Panc1 (cell line): ENCODE results near the gene KIF4A.

Source experiments
- CTCF ChIP-seq: fragments of 450-650 bp; IDR thresholded peaks from 2 replicates; pipeline ENCODE4 v1.5.1; 2017; ENCODE audit warnings: mild to moderate bottlenecking
- POLR2AphosphoS5 ChIP-seq: IDR thresholded peaks from 2 replicates; pipeline ENCODE4 v1.6.1; 2012; ENCODE audit warnings: mild to moderate bottlenecking, low read depth, low read length, moderate library complexity
- TF ChIP-seq, protein P1 (sequence below), 2 experiments: IDR thresholded peaks; 2 replicates each; pipeline ENCODE4 v1.6.1; 2011 to 2012; ENCODE audit warnings: low read depth in 2 of 2, control low read depth in 1 of 2, low read length in 1 of 2, mild to moderate bottlenecking in 1 of 2, moderate library complexity in 1 of 2; ENCODE audit not compliant: insufficient read depth in 1 of 2

DNA sequence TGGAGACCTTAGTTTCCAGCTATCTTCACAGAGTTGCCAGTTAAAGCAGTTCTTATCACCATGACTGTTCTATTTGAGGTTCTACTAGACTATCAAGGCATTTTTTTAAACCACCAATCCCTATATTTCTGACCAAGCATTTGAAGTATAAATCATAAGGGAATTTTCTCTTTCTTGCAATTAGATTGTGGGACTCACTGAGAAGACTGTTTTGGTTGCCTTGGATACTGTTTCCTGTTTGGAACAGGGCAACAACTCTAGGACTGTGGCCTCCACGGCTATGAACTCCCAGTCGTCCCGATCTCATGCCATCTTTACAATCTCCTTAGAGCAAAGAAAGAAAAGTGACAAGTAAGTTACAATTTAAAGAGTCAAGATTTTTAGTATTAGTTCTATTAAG is 11.8 kb downstream of the KIF4A start:
- TF ChIP-seq CTCF (no peak), POLR2AphosphoS5 (no peak)
- TF ChIP-seq, protein P1, sequence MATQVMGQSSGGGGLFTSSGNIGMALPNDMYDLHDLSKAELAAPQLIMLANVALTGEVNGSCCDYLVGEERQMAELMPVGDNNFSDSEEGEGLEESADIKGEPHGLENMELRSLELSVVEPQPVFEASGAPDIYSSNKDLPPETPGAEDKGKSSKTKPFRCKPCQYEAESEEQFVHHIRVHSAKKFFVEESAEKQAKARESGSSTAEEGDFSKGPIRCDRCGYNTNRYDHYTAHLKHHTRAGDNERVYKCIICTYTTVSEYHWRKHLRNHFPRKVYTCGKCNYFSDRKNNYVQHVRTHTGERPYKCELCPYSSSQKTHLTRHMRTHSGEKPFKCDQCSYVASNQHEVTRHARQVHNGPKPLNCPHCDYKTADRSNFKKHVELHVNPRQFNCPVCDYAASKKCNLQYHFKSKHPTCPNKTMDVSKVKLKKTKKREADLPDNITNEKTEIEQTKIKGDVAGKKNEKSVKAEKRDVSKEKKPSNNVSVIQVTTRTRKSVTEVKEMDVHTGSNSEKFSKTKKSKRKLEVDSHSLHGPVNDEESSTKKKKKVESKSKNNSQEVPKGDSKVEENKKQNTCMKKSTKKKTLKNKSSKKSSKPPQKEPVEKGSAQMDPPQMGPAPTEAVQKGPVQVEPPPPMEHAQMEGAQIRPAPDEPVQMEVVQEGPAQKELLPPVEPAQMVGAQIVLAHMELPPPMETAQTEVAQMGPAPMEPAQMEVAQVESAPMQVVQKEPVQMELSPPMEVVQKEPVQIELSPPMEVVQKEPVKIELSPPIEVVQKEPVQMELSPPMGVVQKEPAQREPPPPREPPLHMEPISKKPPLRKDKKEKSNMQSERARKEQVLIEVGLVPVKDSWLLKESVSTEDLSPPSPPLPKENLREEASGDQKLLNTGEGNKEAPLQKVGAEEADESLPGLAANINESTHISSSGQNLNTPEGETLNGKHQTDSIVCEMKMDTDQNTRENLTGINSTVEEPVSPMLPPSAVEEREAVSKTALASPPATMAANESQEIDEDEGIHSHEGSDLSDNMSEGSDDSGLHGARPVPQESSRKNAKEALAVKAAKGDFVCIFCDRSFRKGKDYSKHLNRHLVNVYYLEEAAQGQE (IDR thresholded peaks at IDR 0.05; ENCODE audit: insufficient read depth in 1 of 2, low read depth in 2 of 2, low read length in 1 of 2) = no peak
